ENCODE data around the gene PRKCZ. TPM values are rescaled to one million over a fixed set of nuclear protein-coding genes. Genes with fewer than 3 reads are reported as not detected.

PRKCZ gene
- polyA plus RNA-seq, 4 donors: 28.9 to 36.1 (median 33.0) TPM

GRCh38 chr1:2024451-2024850 lies 25.8 kb upstream of the PRKCZ start:
- no peak for DNase-seq (ENCODE audit: low read depth in 4 of 4, low spot score in 2 of 4)

- no peak for DNase-seq (ENCODE audit: low read depth in 4 of 4, low spot score in 2 of 4)
Observed at GRCh38 chr1:2024887-2025286, 25.3 kb upstream of the PRKCZ start.

GRCh38 chr1:2025491-2025981 lies 24.7 kb upstream of the PRKCZ start:
- no peak for DNase-seq (ENCODE audit: low read depth in 4 of 4, low spot score in 2 of 4)

- no peak for DNase-seq (ENCODE audit: low read depth in 4 of 4, low spot score in 2 of 4)
Observed at GRCh38 chr1:2027961-2028583, 22.1 kb upstream of the PRKCZ start.

- no peak for DNase-seq (ENCODE audit: low read depth in 4 of 4, low spot score in 2 of 4)
Observed at GRCh38 chr1:2028870-2029560, 21.2 kb upstream of the PRKCZ start.

GRCh38 chr1:2029561-2029960 lies 20.6 kb upstream of the PRKCZ start:
- DNase-seq (ENCODE audit: low read depth in 4 of 4, low spot score in 2 of 4): no peak

GRCh38 chr1:2030076-2030871 lies 19.9 kb upstream of the PRKCZ start:
- no peak for DNase-seq (ENCODE audit: low read depth in 4 of 4, low spot score in 2 of 4)

- no peak for DNase-seq (ENCODE audit: low read depth in 4 of 4, low spot score in 2 of 4)
Observed at GRCh38 chr1:2031546-2032540, 18.4 kb upstream of the PRKCZ start.

- DNase-seq (ENCODE audit: low read depth in 4 of 4, low spot score in 2 of 4): no peak
Observed at GRCh38 chr1:2032737-2033136, 17.5 kb upstream of the PRKCZ start.

- DNase-seq (ENCODE audit: low read depth in 4 of 4, low spot score in 2 of 4): no peak
Observed at GRCh38 chr1:2033165-2033564, 17.0 kb upstream of the PRKCZ start.

GRCh38 chr1:2036287-2036686 lies 13.9 kb upstream of the PRKCZ start:
- no peak for DNase-seq (ENCODE audit: low read depth in 4 of 4, low spot score in 2 of 4)

GRCh38 chr1:2037314-2037979 lies 12.8 kb upstream of the PRKCZ start:
- DNase-seq (ENCODE audit: low read depth in 4 of 4, low spot score in 2 of 4): no peak

GRCh38 chr1:2038229-2038628 lies 12.0 kb upstream of the PRKCZ start:
- DNase-seq (ENCODE audit: low read depth in 4 of 4, low spot score in 2 of 4): no peak

GRCh38 chr1:2039251-2039650 lies 11.0 kb upstream of the PRKCZ start:
- DNase-seq (ENCODE audit: low read depth in 4 of 4, low spot score in 2 of 4): no peak

GRCh38 chr1:2041305-2041704 lies 8.9 kb upstream of the PRKCZ start:
- DNase-seq (ENCODE audit: low read depth in 4 of 4, low spot score in 2 of 4): no peak

- DNase-seq (ENCODE audit: low read depth in 4 of 4, low spot score in 2 of 4): no peak
Observed at GRCh38 chr1:2041887-2042286, 8.3 kb upstream of the PRKCZ start.

GRCh38 chr1:2042830-2043773 lies 7.1 kb upstream of the PRKCZ start:
- DNase-seq (ENCODE audit: low read depth in 4 of 4, low spot score in 2 of 4): no peak

- no peak for DNase-seq (ENCODE audit: low read depth in 4 of 4, low spot score in 2 of 4)
Observed at GRCh38 chr1:2043886-2044285, 6.3 kb upstream of the PRKCZ start.

Measured in left renal cortex interstitium (tissue), 4 donors.